Activated T-cell treated with anti-CD3 and anti-CD28 coated beads, Interleukin-2, amount 50 U/mL, for 1 hour (primary cell): Measurements from ENCODE around the gene CCR8.
"Not testable (repeated sequence)": the region's sequence is repeated elsewhere in the genome, so short reads cannot be mapped to it uniquely, and the experiment has no call there.

ENCODE experiments used
- DNase-seq: peaks from one replicate; pipeline ENCODE4 v3.0.0-alpha.2; 2020

The CCR8 gene

DNA sequence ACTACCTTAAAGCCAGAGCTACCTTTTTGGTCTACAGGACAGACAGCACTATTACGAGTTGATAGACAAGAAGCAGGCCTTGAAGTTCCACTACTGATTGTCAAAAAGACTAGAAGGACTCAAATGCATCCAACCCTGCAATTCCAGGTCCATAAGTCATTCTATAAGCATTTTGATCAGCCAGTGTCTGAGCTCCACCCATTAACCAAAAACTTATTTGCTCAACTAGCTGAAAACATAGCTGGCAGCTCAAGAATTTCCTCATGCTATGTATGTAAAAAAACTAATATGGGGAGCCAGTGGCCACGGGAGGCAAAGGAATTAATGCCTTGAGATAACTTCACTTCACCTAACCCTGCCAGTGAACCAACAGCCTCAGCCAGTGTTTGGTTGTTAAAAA, 21.6 kb downstream of the CCR8 start:
- not testable (repeated sequence) for DNase-seq

DNA sequence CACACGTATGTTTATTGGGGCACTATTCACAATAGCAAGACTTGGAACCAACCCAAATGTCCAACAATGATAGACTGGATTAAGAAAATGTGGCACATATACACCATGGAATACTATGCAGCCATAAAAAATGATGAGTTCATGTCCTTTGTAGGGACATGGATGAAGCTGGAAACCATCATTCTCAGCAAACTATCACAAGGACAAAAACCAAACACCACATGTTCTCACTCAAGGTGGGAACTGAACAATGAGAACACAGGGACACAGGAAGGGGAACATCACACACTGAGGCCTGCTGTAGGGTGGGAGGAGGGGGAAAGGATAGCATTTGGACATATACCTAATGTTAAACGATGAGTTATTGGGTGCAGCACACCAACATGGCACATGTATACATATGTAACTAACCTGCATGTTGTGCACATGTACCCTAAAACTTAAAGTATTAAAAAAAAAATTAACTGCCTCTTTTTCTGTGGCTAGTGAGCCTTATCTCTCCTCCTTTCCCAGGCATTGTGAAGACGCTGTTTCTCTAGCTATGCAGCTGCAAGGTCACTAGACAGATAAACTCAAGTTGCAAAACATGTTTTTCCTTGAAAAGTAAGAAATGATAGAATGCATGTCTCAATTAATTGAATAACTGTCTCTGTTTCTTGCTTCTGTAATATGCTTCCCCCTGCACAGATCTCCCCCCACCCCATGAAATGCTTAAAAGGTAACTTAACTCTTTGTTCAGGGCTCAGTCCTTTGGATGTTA, 23.8 kb downstream of the CCR8 start:
- not testable (repeated sequence) for DNase-seq

DNA sequence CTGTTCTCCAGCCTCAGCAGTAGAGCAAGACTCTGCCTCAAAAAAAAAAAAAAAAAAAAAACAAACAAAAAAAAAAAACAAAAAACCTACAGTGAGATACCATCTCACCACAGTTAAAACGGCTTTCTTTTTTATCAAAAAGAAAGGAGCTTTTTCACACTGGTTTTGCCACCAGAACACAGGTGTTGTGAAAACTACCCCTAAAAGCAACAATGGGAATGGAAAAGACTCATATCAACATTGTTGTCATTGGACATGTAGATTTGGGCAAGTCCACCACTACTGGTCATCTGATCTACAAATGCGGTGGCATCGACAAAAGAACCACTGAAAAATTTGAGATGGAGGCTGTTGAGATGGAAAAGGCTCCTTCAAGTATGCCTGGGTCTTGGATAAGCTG, 28.8 kb downstream of the CCR8 start:
- no peak for DNase-seq

DNA sequence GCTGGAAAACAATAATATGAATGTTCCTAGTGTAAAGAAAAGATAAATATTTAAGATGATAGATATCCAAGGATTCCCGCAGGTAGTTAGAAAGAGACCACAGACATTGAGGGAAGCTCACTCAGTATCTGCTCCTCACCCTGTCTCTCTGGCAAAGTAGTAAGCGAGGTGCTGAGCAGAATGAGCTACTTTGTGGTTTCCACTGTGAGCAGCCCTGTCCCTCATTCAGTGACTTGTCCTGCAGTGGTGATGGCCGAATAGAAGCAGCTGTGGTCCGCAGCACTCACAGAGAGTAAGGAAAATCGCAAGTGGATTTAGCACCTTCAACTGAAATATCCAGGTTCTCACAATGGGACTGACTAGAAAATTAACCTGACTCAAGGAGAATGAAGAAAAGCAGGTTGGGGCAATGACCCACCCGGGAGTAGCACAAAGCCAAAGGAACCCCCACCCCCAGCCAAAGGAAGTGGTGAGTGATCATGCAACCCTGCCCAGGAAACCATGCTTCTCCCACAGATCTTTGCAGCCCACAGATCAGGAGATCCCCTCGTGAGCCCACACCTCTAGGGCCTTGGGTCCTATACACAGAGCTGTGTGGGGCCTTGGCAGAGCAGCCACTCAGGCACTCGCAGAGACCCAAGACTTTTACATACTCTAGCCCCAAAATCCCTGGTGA, 31.9 kb downstream of the CCR8 start:
- DNase-seq, result no peak

DNA sequence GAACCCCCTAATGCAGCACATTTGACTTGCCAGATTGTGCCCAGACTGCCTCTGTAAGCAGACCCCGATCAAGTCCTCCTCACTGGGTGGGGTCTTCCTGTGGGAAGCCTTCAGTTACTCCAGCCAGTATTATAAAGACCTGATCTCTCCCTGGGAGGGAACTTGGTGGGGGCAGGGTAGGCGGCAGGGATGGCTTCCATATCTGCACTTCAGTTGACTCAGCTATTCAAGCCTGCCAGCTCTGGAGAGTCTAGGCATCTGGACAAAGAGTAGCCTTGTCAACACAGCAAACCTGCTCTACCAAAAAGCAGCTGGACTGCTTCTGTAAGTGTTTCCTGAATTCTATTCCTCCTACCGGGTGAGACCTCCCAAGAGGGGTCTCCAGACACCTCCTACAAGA, 32.7 kb downstream of the CCR8 start:
- no peak for DNase-seq

DNA sequence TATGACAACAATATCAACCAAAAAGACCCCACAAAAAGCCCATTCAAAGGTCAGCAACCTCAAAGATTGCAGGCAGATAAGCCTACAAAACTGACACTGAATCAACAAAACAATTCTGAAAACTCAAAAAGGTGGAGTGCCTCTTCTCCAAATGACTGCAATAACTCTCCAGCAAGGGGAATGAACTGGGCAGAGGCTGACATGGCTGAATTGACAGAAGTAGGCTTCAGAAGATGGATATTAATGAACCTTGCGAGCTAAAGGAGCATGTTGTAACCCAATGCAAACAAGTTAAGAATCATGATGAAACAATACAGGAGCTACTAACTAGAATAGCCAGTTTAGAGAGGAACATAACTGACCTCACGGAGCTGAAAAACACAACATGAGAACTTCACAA, 33.3 kb downstream of the CCR8 start:
- no peak for DNase-seq

GRCh38 chr3:39370450-39370849, 40.9 kb downstream of the CCR8 start:
- DNase-seq, result not testable (repeated sequence)

- DNase-seq, result no peak
Measured at GRCh38 chr3:39372833-39373232, 43.3 kb downstream of the CCR8 start.

GRCh38 chr3:39376959-39377634, 47.6 kb downstream of the CCR8 start:
- no peak for DNase-seq

- DNase-seq, result peak; percentile 59
Measured at GRCh38 chr3:39378088-39378487, 48.6 kb downstream of the CCR8 start.

GRCh38 chr3:39378957-39379777, 49.7 kb downstream of the CCR8 start:
- no peak for DNase-seq

GRCh38 chr3:39379778-39380155, 50.3 kb downstream of the CCR8 start:
- DNase-seq, result no peak

DNA sequence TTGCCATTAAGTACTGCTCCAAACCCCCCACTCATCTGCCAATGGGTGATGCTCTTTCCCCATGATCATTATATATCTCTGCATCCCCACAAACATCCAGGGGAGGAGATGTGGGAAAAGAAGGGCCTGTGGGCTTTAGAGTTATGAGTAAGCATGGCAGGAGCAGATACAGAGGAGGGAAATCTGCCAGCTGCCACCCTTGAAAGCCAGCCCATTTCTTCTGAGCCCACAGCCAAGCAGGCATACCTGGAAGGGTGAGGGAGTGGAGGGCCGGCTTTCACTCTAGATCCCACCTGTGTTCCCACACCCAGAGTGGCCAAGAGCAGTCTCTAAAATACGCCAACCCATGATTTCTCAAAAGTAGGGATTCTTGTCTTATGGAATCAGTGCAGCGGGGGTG, 51.9 kb downstream of the CCR8 start:
- DNase-seq, result no peak
